HS-27A (cell line): ENCODE results near the gene ACKR4.
A peak's percentile ranks its signal among the peaks of the same experiment; 100 is the strongest.
"Not testable (repeated sequence)": the region's sequence is repeated elsewhere in the genome, so short reads cannot be mapped to it uniquely, and the experiment has no call there.

Experiments
- DNase-seq: peaks from one replicate; pipeline ENCODE4 v3.0.0-alpha.2; 2012; ENCODE audit warnings: low read depth, missing footprints

Gene ACKR4

GRCh38 chr3:132596816-132597433 lies at the start of gene ACKR4:
Gene ACKR4, plus strand, starts transcription at chr3:132597270. Its CDS starts 3,128 bp downstream, at chr3:132600398.
- no peak for DNase-seq

- DNase-seq = no peak
Measured at GRCh38 chr3:132549169-132549568, 47.9 kb upstream of the ACKR4 start.

- no peak for DNase-seq
Measured at GRCh38 chr3:132549890-132550578, 47.0 kb upstream of the ACKR4 start.

- no peak for DNase-seq
Measured at GRCh38 chr3:132550579-132551305, 46.3 kb upstream of the ACKR4 start.

GRCh38 chr3:132553826-132554225 lies 43.2 kb upstream of the ACKR4 start:
- DNase-seq = no peak

GRCh38 chr3:132554437-132554836 lies 42.6 kb upstream of the ACKR4 start:
- no peak for DNase-seq

GRCh38 chr3:132555306-132556035 lies 41.6 kb upstream of the ACKR4 start:
- DNase-seq = no peak

GRCh38 chr3:132556036-132556386 lies 41.1 kb upstream of the ACKR4 start:
- DNase-seq = not testable (repeated sequence)

- no peak for DNase-seq
Measured at GRCh38 chr3:132556508-132557159, 40.4 kb upstream of the ACKR4 start.

GRCh38 chr3:132561003-132561402 lies 36.1 kb upstream of the ACKR4 start:
- DNase-seq = no peak

- no peak for DNase-seq
Measured at GRCh38 chr3:132563420-132564069, 33.5 kb upstream of the ACKR4 start.

- no peak for DNase-seq
Measured at GRCh38 chr3:132564070-132564465, 33.0 kb upstream of the ACKR4 start.

GRCh38 chr3:132568422-132568821 lies 28.6 kb upstream of the ACKR4 start:
- DNase-seq = no peak

- DNase-seq = no peak
Measured at GRCh38 chr3:132569153-132569552, 27.9 kb upstream of the ACKR4 start.

GRCh38 chr3:132569580-132569979 lies 27.5 kb upstream of the ACKR4 start:
- no peak for DNase-seq

- DNase-seq = no peak
Measured at GRCh38 chr3:132570016-132570415, 27.1 kb upstream of the ACKR4 start.

- DNase-seq = no peak
Measured at GRCh38 chr3:132573797-132574211, 23.3 kb upstream of the ACKR4 start.

GRCh38 chr3:132587401-132587800 lies 9.7 kb upstream of the ACKR4 start:
- DNase-seq = no peak

GRCh38 chr3:132592216-132592615 lies 4.9 kb upstream of the ACKR4 start:
- DNase-seq = no peak

- DNase-seq = no peak
Measured at GRCh38 chr3:132593241-132593946, 3.7 kb upstream of the ACKR4 start.

GRCh38 chr3:132593947-132594323 lies 3.1 kb upstream of the ACKR4 start:
- peak; percentile 26 for DNase-seq
